ENCODE results near the gene DRD4. TPM values are rescaled to one million over a fixed set of nuclear protein-coding genes. Genes with fewer than 3 reads are reported as not detected.
"Not testable (repeated sequence)": the region's sequence is repeated elsewhere in the genome, so short reads cannot be mapped to it uniquely, and the experiment has no call there.

DRD4 gene
- total and polyA plus RNA-seq, 4 donors, result 0.05 to 1.1 (median 0.35) TPM; not detected in 1

DNA sequence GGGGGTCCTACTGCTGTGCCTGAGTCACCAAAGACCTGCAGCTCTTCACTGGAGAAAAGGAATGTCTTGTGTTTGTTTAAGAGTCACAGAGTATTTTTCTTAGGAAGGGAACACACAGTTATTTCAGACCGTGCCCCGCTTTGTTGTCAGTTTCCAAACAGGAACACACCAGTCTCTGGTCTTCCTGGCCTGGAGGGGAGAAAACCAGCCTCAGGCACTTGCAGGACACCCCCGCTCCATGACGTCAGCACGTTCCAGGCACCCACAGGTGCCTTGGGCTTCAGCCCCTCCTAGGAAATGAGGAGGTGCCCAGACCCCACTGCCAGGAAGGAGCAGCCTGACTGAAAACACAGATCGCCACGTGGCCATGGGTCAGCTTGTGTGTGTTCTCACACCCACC, 52.6 kb downstream of the DRD4 start:
- Histone ChIP-seq H3K27ac (ENCODE audit: low read depth in 1 of 2, low read length in 1 of 2) (no peak overlapping the region), H3K9ac (ENCODE audit: insufficient read depth in 1 of 2, low read length in 2 of 2) (no peak overlapping the region), H3K36me3 (ENCODE audit: control insufficient read depth in 4 of 4, insufficient read depth in 4 of 4, low read length in 4 of 4) (peaks cover 5 to 35% (median 14%) of the 10 kb centered on the region in 4 donors), H3K4me3 (no peak overlapping the region), H3K4me1 (ENCODE audit: control insufficient read depth in 5 of 5, insufficient read depth in 5 of 5, low read length in 5 of 5) (peaks cover 0 to 16% (median 9%) of the 10 kb centered on the region in 5 donors), H3K9me3 (ENCODE audit: control insufficient read depth in 4 of 4, insufficient read depth in 3 of 4, low read length in 3 of 4) (no peaks in the 10 kb centered on the region), H3K27me3 (ENCODE audit: control insufficient read depth in 3 of 3, insufficient read depth in 3 of 3, low read length in 2 of 3) (no peaks in the 10 kb centered on the region)
- 57 to 67% methylated on average over 7 of the region's 7 CpGs for WGBS, 2 donors
- DNase-seq (no peak), ATAC-seq (ENCODE audit: insufficient read depth, low FRiP score) (no peak)
- TF ChIP-seq, protein P1, sequence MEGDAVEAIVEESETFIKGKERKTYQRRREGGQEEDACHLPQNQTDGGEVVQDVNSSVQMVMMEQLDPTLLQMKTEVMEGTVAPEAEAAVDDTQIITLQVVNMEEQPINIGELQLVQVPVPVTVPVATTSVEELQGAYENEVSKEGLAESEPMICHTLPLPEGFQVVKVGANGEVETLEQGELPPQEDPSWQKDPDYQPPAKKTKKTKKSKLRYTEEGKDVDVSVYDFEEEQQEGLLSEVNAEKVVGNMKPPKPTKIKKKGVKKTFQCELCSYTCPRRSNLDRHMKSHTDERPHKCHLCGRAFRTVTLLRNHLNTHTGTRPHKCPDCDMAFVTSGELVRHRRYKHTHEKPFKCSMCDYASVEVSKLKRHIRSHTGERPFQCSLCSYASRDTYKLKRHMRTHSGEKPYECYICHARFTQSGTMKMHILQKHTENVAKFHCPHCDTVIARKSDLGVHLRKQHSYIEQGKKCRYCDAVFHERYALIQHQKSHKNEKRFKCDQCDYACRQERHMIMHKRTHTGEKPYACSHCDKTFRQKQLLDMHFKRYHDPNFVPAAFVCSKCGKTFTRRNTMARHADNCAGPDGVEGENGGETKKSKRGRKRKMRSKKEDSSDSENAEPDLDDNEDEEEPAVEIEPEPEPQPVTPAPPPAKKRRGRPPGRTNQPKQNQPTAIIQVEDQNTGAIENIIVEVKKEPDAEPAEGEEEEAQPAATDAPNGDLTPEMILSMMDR (IDR thresholded peaks at IDR 0.05; ENCODE audit: control extremely low read depth, extremely low read depth), result no peak

DNA sequence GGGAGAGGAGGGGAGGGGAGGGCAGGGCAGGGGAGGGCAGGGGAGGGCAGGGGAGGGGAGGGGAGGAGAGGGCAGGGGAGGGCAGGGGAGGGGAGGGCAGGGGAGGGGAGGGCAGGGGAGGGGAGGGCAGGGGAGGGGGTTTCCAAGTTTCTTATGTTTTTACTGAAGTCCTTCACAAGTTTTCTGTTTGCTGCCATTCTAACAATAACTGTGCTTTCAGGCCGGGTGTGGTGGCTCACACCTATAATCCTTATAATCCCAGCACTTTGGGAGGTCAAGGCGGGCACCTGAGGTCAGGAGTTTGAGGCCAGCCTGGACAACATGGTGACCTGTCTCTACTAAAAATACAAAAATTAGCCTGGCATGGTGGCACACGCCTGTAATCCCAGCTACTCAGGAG, 53.2 kb downstream of the DRD4 start:
- H3K27ac ChIP-seq (ENCODE audit: low read depth in 1 of 2, low read length in 1 of 2); DNase-seq; ATAC-seq (ENCODE audit: insufficient read depth, low FRiP score); H3K9me3 ChIP-seq (ENCODE audit: control insufficient read depth in 4 of 4, insufficient read depth in 3 of 4, low read length in 3 of 4); H3K4me3 ChIP-seq; H3K9ac ChIP-seq (ENCODE audit: insufficient read depth in 1 of 2, low read length in 2 of 2); H3K27me3 ChIP-seq (ENCODE audit: control insufficient read depth in 3 of 3, insufficient read depth in 3 of 3, low read length in 2 of 3): not testable (repeated sequence)
- peaks cover 4 to 32% (median 11%) of the 10 kb centered on the region in 4 donors for H3K36me3 ChIP-seq (ENCODE audit: control insufficient read depth in 4 of 4, insufficient read depth in 4 of 4, low read length in 4 of 4)
- WGBS, 2 donors, result 99 to 100% methylated on average over 3 of the region's 3 CpGs
- peaks cover 0 to 16% (median 9%) of the 10 kb centered on the region in 5 donors for H3K4me1 ChIP-seq (ENCODE audit: control insufficient read depth in 5 of 5, insufficient read depth in 5 of 5, low read length in 5 of 5)

Other genes with a start within 250 kb of the DRD4 start
- gene PKP3, start 243.1 kb upstream of the DRD4 start, total RNA-seq, result 10 to 100 TPM; 15.7 to 63.1 TPM
- gene PKP3, start 243.1 kb upstream of the DRD4 start, polyA plus RNA-seq, result 10 to 100 TPM; 33.8 to 46.8 TPM
- 10 to 100 TPM; 25.7 to 87.3 TPM for gene SIGIRR, start 222.3 kb upstream of the DRD4 start, total RNA-seq
- 100 to 1,000 TPM in 1 of 2 donors, 10 to 100 TPM in 1; 43.4 to 112 TPM for gene SIGIRR, start 222.3 kb upstream of the DRD4 start, polyA plus RNA-seq
- 10 to 100 TPM in 1 of 2 donors, 1 to 10 TPM in 1; 5.8 to 17.6 TPM for gene ANO9, start 195.3 kb upstream of the DRD4 start, total RNA-seq
- 10 to 100 TPM in 1 of 2 donors, 1 to 10 TPM in 1; 8.7 to 18.6 TPM for gene ANO9, start 195.3 kb upstream of the DRD4 start, polyA plus RNA-seq
- gene PTDSS2, start 187.0 kb upstream of the DRD4 start, total RNA-seq, result 10 to 100 TPM; 26.8 to 29.4 TPM
- gene PTDSS2, start 187.0 kb upstream of the DRD4 start, polyA plus RNA-seq, result 10 to 100 TPM; 20.4 to 36.5 TPM
- gene RNH1, start 130.0 kb upstream of the DRD4 start, total RNA-seq, result 100 to 1,000 TPM; 152 to 313 TPM
- gene RNH1, start 130.0 kb upstream of the DRD4 start, polyA plus RNA-seq, result 100 to 1,000 TPM; 153 to 315 TPM
- 10 to 100 TPM; 20.5 to 73.5 TPM for gene HRAS, start 101.7 kb upstream of the DRD4 start, total RNA-seq
- gene HRAS, start 101.7 kb upstream of the DRD4 start, polyA plus RNA-seq, result 100 to 1,000 TPM in 1 of 2 donors, 10 to 100 TPM in 1; 65.8 to 133 TPM
- gene LRRC56, start 99.7 kb upstream of the DRD4 start, total RNA-seq, result 10 to 100 TPM in 1 of 2 donors, 1 to 10 TPM in 1; 3.4 to 11.7 TPM
- gene LRRC56, start 99.7 kb upstream of the DRD4 start, polyA plus RNA-seq, result 1 to 10 TPM; 3.8 to 5.7 TPM
- gene LMNTD2, start 76.5 kb upstream of the DRD4 start, total RNA-seq, result 1 to 10 TPM; 3.0 to 9.7 TPM
- gene LMNTD2, start 76.5 kb upstream of the DRD4 start, polyA plus RNA-seq, result 1 to 10 TPM; 2.3 to 4.6 TPM
- 10 to 100 TPM; 53.5 to 79.4 TPM for gene RASSF7, start 76.3 kb upstream of the DRD4 start, total RNA-seq
- 100 to 1,000 TPM in 1 of 2 donors, 10 to 100 TPM in 1; 47.9 to 153 TPM for gene RASSF7, start 76.3 kb upstream of the DRD4 start, polyA plus RNA-seq
- gene PHRF1, start 60.8 kb upstream of the DRD4 start, total RNA-seq, result 10 to 100 TPM; 23.2 to 39.3 TPM
- 10 to 100 TPM; 16.3 to 23.7 TPM for gene PHRF1, start 60.8 kb upstream of the DRD4 start, polyA plus RNA-seq
- 10 to 100 TPM; 24.7 to 43.5 TPM for gene IRF7, start 21.3 kb upstream of the DRD4 start, total RNA-seq
- 10 to 100 TPM; 62.1 to 68.3 TPM for gene IRF7, start 21.3 kb upstream of the DRD4 start, polyA plus RNA-seq
- gene CDHR5, start 12.3 kb upstream of the DRD4 start, total RNA-seq, result not detected
- under 1 TPM; 0.02 to 0.10 TPM for gene CDHR5, start 12.3 kb upstream of the DRD4 start, polyA plus RNA-seq
- gene SCT, start 10.1 kb upstream of the DRD4 start, total RNA-seq, result not detected
- not detected for gene SCT, start 10.1 kb upstream of the DRD4 start, polyA plus RNA-seq
- 10 to 100 TPM; 18.5 to 33.1 TPM for gene DEAF1, start 58.0 kb downstream of the DRD4 start, total RNA-seq
- gene DEAF1, start 58.0 kb downstream of the DRD4 start, polyA plus RNA-seq, result 10 to 100 TPM; 20.0 to 24.7 TPM
- 10 to 100 TPM; 10.3 to 23.2 TPM for gene TMEM80, start 58.5 kb downstream of the DRD4 start, total RNA-seq
- 10 to 100 TPM; 13.8 to 28.1 TPM for gene TMEM80, start 58.5 kb downstream of the DRD4 start, polyA plus RNA-seq
- gene EPS8L2, start 69.0 kb downstream of the DRD4 start, total RNA-seq, result 100 to 1,000 TPM in 1 of 2 donors, 10 to 100 TPM in 1; 92.4 to 166 TPM
- gene EPS8L2, start 69.0 kb downstream of the DRD4 start, polyA plus RNA-seq, result 100 to 1,000 TPM in 1 of 2 donors, 10 to 100 TPM in 1; 35.6 to 114 TPM
- 100 to 1,000 TPM; 128 to 292 TPM for gene TALDO1, start 110.2 kb downstream of the DRD4 start, total RNA-seq
- 100 to 1,000 TPM; 186 to 311 TPM for gene TALDO1, start 110.2 kb downstream of the DRD4 start, polyA plus RNA-seq
- gene GATD1, start 140.2 kb downstream of the DRD4 start, total RNA-seq, result 10 to 100 TPM; 24.6 to 63.1 TPM
- gene GATD1, start 140.2 kb downstream of the DRD4 start, polyA plus RNA-seq, result 10 to 100 TPM; 22.1 to 53.6 TPM
- gene CEND1, start 152.8 kb downstream of the DRD4 start, total RNA-seq, result under 1 TPM in 1 of 2 donors, not detected in 1; 0.18 TPM
- under 1 TPM; 0.10 to 0.14 TPM for gene CEND1, start 152.8 kb downstream of the DRD4 start, polyA plus RNA-seq
- gene SLC25A22, start 161.0 kb downstream of the DRD4 start, total RNA-seq, result 10 to 100 TPM; 10.6 to 38.2 TPM
- gene SLC25A22, start 161.0 kb downstream of the DRD4 start, polyA plus RNA-seq, result 10 to 100 TPM; 18.6 to 36.4 TPM
- gene PIDD1, start 168.0 kb downstream of the DRD4 start, total RNA-seq, result 10 to 100 TPM in 1 of 2 donors, 1 to 10 TPM in 1; 8.7 to 15.3 TPM
- gene PIDD1, start 168.0 kb downstream of the DRD4 start, polyA plus RNA-seq, result 10 to 100 TPM in 1 of 2 donors, 1 to 10 TPM in 1; 8.5 to 16.9 TPM
- 1,000 to 10,000 TPM in 1 of 2 donors, 100 to 1,000 TPM in 1; 441 to 1,892 TPM for gene RPLP2, start 172.7 kb downstream of the DRD4 start, total RNA-seq
- 1,000 to 10,000 TPM; 1,133 to 2,648 TPM for gene RPLP2, start 172.7 kb downstream of the DRD4 start, polyA plus RNA-seq
- gene PNPLA2, start 181.6 kb downstream of the DRD4 start, total RNA-seq, result 100 to 1,000 TPM in 1 of 2 donors, 10 to 100 TPM in 1; 65.1 to 160 TPM
- 10 to 100 TPM; 76.1 to 92.4 TPM for gene PNPLA2, start 181.6 kb downstream of the DRD4 start, polyA plus RNA-seq
- 10 to 100 TPM; 17.9 to 45.1 TPM for gene CRACR2B, start 190.7 kb downstream of the DRD4 start, total RNA-seq
- gene CRACR2B, start 190.7 kb downstream of the DRD4 start, polyA plus RNA-seq, result 10 to 100 TPM; 19.1 to 44.4 TPM
- 100 to 1,000 TPM; 182 to 486 TPM for gene CD151, start 195.7 kb downstream of the DRD4 start, total RNA-seq
- gene CD151, start 195.7 kb downstream of the DRD4 start, polyA plus RNA-seq, result 100 to 1,000 TPM; 313 to 556 TPM
- gene POLR2L, start 205.3 kb downstream of the DRD4 start, total RNA-seq, result 100 to 1,000 TPM; 144 to 155 TPM
- gene POLR2L, start 205.3 kb downstream of the DRD4 start, polyA plus RNA-seq, result 100 to 1,000 TPM; 179 to 183 TPM
- 100 to 1,000 TPM in 1 of 2 donors, 10 to 100 TPM in 1; 68.3 to 135 TPM for gene TSPAN4, start 205.6 kb downstream of the DRD4 start, total RNA-seq
- gene TSPAN4, start 205.6 kb downstream of the DRD4 start, polyA plus RNA-seq, result 100 to 1,000 TPM; 133 to 197 TPM

All from lung (tissue), 12 donors.